Fibroblast of pulmonary artery (primary cell): Measurements from ENCODE around the gene MTSS2.

Experiments
- DNase-seq: peaks from one replicate; pipeline ENCODE4 v3.0.0-alpha.2; 2010; ENCODE audit warnings: low read depth
- H3K4me3 ChIP-seq: replicated peaks from 2 replicates; pipeline ENCODE4 v1.5.1; 2011; ENCODE audit warnings: low read depth, mild to moderate bottlenecking, control low read depth, low read length, moderate library complexity
- TF ChIP-seq, protein P1 (sequence below): IDR thresholded peaks from 2 replicates; pipeline ENCODE4 v1.5.1; 2011; ENCODE audit warnings: mild to moderate bottlenecking, control low read depth, low read length, inconsistent platforms; ENCODE audit errors: missing control alignments

Gene MTSS2

GRCh38 chr16:70713824-70714223, 28.0 kb upstream of the MTSS2 start:
- TF ChIP-seq, protein P1, sequence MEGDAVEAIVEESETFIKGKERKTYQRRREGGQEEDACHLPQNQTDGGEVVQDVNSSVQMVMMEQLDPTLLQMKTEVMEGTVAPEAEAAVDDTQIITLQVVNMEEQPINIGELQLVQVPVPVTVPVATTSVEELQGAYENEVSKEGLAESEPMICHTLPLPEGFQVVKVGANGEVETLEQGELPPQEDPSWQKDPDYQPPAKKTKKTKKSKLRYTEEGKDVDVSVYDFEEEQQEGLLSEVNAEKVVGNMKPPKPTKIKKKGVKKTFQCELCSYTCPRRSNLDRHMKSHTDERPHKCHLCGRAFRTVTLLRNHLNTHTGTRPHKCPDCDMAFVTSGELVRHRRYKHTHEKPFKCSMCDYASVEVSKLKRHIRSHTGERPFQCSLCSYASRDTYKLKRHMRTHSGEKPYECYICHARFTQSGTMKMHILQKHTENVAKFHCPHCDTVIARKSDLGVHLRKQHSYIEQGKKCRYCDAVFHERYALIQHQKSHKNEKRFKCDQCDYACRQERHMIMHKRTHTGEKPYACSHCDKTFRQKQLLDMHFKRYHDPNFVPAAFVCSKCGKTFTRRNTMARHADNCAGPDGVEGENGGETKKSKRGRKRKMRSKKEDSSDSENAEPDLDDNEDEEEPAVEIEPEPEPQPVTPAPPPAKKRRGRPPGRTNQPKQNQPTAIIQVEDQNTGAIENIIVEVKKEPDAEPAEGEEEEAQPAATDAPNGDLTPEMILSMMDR, result no peak
- H3K4me3 ChIP-seq, result no peak overlapping the region
- no peak for DNase-seq

GRCh38 chr16:70713342-70713741, 27.5 kb upstream of the MTSS2 start:
- TF ChIP-seq, protein P1, result no peak
- no peak overlapping the region for H3K4me3 ChIP-seq
- DNase-seq, result no peak

DNA sequence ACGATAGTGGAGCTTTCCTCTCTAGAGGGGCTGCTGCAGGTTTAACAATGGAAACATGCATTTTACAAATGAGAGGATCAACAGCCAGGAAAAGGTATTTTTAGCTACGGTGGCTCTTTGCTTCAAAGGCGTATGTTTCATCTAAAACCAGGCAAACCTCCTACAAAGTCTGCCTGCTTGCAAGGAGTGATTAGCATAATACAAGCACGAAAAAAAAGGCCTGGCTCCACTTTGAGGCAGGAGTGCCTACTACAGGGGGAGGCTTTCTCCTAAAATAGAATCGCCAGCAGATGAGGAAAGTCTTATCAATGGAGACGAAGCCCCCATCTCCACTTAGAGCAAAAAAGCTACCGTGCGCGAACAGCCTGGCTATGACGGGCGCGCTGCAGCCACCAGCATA, 27.1 kb upstream of the MTSS2 start:
- DNase-seq, result no peak
- TF ChIP-seq, protein P1, result no peak
- no peak overlapping the region for H3K4me3 ChIP-seq

GRCh38 chr16:70712359-70712758, 26.5 kb upstream of the MTSS2 start:
- no peak overlapping the region for H3K4me3 ChIP-seq
- no peak for DNase-seq
- TF ChIP-seq, protein P1, result no peak

DNA sequence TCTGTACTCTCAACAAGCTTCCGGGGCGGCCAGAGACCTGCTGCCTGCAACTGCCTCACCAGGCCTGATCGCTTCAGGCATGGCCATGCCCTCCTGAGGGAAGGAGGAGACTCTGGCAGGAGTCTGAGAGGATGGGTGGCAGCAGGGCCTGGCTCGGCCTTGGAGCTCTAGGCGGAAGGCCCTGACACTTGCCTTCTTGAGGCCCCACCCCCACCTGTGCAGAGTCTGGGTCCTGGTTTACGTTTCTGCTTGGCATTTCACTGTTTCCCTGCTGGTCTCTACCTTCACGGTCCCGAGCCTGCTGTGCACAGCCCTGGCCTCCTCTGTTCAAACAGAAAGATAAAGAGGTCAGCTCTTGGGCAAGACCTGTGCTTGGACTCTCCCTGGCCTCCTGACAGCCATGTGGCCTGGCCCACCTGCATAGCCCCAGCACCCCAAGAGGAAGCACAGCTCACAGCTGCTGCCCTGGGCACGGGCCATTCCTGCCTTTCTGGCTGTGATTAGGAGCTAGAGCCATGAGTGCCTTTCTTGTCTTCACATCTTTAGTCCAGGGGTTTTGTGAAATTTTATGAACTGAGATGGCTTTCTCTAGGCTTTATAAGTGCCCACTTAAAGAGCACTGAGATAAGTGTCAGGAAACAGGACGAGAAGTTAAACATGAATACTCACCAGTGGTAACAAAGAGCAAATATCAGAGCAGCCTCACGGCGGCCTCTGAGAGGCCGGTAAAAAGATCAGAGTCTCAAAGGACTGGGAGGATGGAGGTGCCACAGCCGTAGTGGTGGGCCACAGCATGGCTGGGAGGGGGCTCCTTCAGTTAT, 25.6 kb upstream of the MTSS2 start:
- no peak for DNase-seq
- no peak overlapping the region for H3K4me3 ChIP-seq
- TF ChIP-seq, protein P1, result no peak

GRCh38 chr16:70710422-70711210, 24.8 kb upstream of the MTSS2 start:
- TF ChIP-seq, protein P1, result no peak
- no peak for DNase-seq
- H3K4me3 ChIP-seq, result no peak overlapping the region
